ENCODE measurements around the gene ADGB.

DNA sequence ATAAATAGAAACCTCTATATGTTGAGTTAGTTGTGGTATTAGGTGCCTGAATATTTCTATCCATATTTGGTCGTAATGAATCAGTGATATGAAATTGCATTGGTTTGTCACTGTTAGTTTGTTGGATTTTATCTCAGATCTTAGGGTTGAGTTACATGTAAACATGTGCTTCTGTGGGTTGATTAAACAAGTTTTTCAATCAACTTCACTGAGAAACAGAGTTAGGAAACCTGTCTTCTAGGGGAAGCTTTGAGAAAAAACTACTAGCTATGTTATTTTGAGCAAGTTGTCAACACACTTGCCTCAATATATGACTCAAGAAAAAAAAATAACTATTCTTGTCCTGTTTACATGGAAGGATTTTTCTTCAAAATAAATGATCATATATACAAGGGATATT, 14.8 kb upstream of the ADGB start:
- TF ChIP-seq PTRF (tag; IDR thresholded peaks at IDR 0.05), result no peak
- TF ChIP-seq IRF2 (CRISPR knock-in tag; IDR thresholded peaks at IDR 0.05), result no peak
- TF ChIP-seq PHF8 (IDR thresholded peaks at IDR 0.05; ENCODE audit: borderline replicate concordance, low read length), result no peak
- TF ChIP-seq SOX6 (IDR thresholded peaks at IDR 0.05), result no peak
- TF ChIP-seq GABPA (tag; conservative IDR thresholded peaks at IDR 0.05; ENCODE audit: low read depth), result no peak
- TF ChIP-seq RAD21 (CRISPR knock-in tag; conservative IDR thresholded peaks at IDR 0.05 in 1 of 2, IDR thresholded peaks at IDR 0.05 in 1 of 2), result no peak
- TF ChIP-seq, protein P1, sequence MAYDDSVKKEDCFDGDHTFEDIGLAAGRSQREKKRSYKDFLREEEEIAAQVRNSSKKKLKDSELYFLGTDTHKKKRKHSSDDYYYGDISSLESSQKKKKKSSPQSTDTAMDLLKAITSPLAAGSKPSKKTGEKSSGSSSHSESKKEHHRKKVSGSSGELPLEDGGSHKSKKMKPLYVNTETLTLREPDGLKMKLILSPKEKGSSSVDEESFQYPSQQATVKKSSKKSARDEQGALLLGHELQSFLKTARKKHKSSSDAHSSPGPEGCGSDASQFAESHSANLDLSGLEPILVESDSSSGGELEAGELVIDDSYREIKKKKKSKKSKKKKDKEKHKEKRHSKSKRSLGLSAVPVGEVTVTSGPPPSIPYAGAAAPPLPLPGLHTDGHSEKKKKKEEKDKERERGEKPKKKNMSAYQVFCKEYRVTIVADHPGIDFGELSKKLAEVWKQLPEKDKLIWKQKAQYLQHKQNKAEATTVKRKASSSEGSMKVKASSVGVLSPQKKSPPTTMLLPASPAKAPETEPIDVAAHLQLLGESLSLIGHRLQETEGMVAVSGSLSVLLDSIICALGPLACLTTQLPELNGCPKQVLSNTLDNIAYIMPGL (CRISPR knock-in tag; IDR thresholded peaks at IDR 0.05), result no peak
- TF ChIP-seq CBX3 (IDR thresholded peaks at IDR 0.05; ENCODE audit: borderline replicate concordance in 1 of 2, low read length in 2 of 2), result no peak
- TF ChIP-seq, protein P2, sequence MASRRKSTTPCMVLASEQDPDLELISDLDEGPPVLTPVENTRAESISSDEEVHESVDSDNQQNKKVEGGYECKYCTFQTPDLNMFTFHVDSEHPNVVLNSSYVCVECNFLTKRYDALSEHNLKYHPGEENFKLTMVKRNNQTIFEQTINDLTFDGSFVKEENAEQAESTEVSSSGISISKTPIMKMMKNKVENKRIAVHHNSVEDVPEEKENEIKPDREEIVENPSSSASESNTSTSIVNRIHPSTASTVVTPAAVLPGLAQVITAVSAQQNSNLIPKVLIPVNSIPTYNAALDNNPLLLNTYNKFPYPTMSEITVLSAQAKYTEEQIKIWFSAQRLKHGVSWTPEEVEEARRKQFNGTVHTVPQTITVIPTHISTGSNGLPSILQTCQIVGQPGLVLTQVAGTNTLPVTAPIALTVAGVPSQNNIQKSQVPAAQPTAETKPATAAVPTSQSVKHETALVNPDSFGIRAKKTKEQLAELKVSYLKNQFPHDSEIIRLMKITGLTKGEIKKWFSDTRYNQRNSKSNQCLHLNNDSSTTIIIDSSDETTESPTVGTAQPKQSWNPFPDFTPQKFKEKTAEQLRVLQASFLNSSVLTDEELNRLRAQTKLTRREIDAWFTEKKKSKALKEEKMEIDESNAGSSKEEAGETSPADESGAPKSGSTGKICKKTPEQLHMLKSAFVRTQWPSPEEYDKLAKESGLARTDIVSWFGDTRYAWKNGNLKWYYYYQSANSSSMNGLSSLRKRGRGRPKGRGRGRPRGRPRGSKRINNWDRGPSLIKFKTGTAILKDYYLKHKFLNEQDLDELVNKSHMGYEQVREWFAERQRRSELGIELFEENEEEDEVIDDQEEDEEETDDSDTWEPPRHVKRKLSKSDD (conservative IDR thresholded peaks at IDR 0.05; ENCODE audit: low read length), result no peak
- TF ChIP-seq, protein P3, sequence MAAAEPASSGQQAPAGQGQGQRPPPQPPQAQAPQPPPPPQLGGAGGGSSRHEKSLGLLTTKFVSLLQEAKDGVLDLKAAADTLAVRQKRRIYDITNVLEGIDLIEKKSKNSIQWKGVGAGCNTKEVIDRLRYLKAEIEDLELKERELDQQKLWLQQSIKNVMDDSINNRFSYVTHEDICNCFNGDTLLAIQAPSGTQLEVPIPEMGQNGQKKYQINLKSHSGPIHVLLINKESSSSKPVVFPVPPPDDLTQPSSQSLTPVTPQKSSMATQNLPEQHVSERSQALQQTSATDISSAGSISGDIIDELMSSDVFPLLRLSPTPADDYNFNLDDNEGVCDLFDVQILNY (CRISPR knock-in tag; IDR thresholded peaks at IDR 0.05), result no peak
- no peak for TF ChIP-seq CREM (IDR thresholded peaks at IDR 0.05; ENCODE audit: low read depth)
- TF ChIP-seq, protein P4, sequence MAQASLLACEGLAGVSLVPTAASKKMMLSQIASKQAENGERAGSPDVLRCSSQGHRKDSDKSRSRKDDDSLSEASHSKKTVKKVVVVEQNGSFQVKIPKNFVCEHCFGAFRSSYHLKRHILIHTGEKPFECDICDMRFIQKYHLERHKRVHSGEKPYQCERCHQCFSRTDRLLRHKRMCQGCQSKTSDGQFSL (CRISPR knock-in tag; IDR thresholded peaks at IDR 0.05), result no peak
- TF ChIP-seq, protein P4 (tag; IDR thresholded peaks at IDR 0.05), result no peak
- no peak for TF ChIP-seq KDM5B (IDR thresholded peaks at IDR 0.05; ENCODE audit: insufficient replicate concordance, low read depth, low read length)
- TF ChIP-seq SETDB1 (IDR thresholded peaks at IDR 0.05; ENCODE audit: low read length), result no peak
